Measurements from ENCODE around the gene AQP6. TPM values are rescaled to one million over a fixed set of nuclear protein-coding genes. Genes with fewer than 3 reads are reported as not detected.

The AQP6 gene
- polyA plus RNA-seq, 1 of the 3 experiments (the other 2 are of a cell fraction) = 0.10 TPM

GRCh38 chr12:49946497-49946896 lies 26.2 kb upstream of the AQP6 start:
- no peak overlapping the region for H3K9ac ChIP-seq
- TF ChIP-seq FOXJ3 (CRISPR knock-in tag; IDR thresholded peaks at IDR 0.05) (no peak), USF1 (IDR thresholded peaks at IDR 0.05; ENCODE audit: borderline replicate concordance, low read depth) (no peak), YY1 (IDR thresholded peaks at IDR 0.05; ENCODE audit: low read depth) (no peak), PBX3 (IDR thresholded peaks at IDR 0.05) (no peak), MXI1 (IDR thresholded peaks at IDR 0.05; ENCODE audit: low read depth, low read length) (no peak), CHD2 (IDR thresholded peaks at IDR 0.05; ENCODE audit: low read length, partially characterized antibody) (no peak), TCF12 (IDR thresholded peaks at IDR 0.05) (no peak), GABPA (IDR thresholded peaks at IDR 0.05; ENCODE audit: low read depth) (no peak)
- DNase-seq = no peak

GRCh38 chr12:49947593-49948226 lies 25.0 kb upstream of the AQP6 start:
- no peaks in the 10 kb centered on the region for H3K9me3 ChIP-seq
- ChIA-PET CTCF (interaction anchor here (1.5 to 6.1 kb wide), 6 partner anchors 12 to 124 kb away, joined by 3 to 101 read pairs (median 44); partner anchors contain the start of gene AQP5), POLR2A (no interaction called here)
- H3K79me2 ChIP-seq (ENCODE audit: insufficient read depth) = no peaks in the 10 kb centered on the region
- H3K36me3 ChIP-seq (replicated peaks in 1 of 2; ENCODE audit: control insufficient read depth in 1 of 2, insufficient read depth in 2 of 2, low read length in 1 of 2) = no peaks in the 10 kb centered on the region
- no peak overlapping the region for H3K4me2 ChIP-seq
- no peak overlapping the region for H2AFZ ChIP-seq (ENCODE audit: low read depth)
- WGBS (ENCODE audit: low lambda C conversion rate) = 78% methylated on average over 5 of the region's 7 CpGs
- no peak overlapping the region for H3K27ac ChIP-seq (ENCODE audit: low read depth in 2 of 2, low read length in 1 of 2)
- no peak overlapping the region for H3K9ac ChIP-seq
- TF ChIP-seq RXRA (IDR thresholded peaks at IDR 0.05; ENCODE audit: borderline replicate concordance, low read depth) = no peak
- TF ChIP-seq YY1 (IDR thresholded peaks at IDR 0.05; ENCODE audit: low read depth) = no peak
- TF ChIP-seq JUND (IDR thresholded peaks at IDR 0.05) = no peak
- no peak for TF ChIP-seq USF1 (IDR thresholded peaks at IDR 0.05; ENCODE audit: borderline replicate concordance, low read depth)
- no peak for TF ChIP-seq GABPA (IDR thresholded peaks at IDR 0.05; ENCODE audit: low read depth)
- H3K4me1 ChIP-seq (ENCODE audit: control insufficient read depth in 1 of 2, insufficient read depth in 2 of 2, low read depth in 1 of 2, low read length in 1 of 2) = peaks cover 0 to 20% of the 10 kb centered on the region in 2 experiments; a peak in 1 of 4 replicates
- H4K20me1 ChIP-seq (ENCODE audit: insufficient read depth) = no peaks in the 10 kb centered on the region
- H3K9me2 ChIP-seq = no peaks in the 10 kb centered on the region
- no peak overlapping the region for H3K4me3 ChIP-seq (ENCODE audit: low read depth in 2 of 2, low read length in 1 of 2)
- no peaks in the 10 kb centered on the region for H3F3A ChIP-seq (replicated peaks; ENCODE audit: insufficient read depth)
- DNase-seq = no peak
- no peaks in the 10 kb centered on the region for H3K27me3 ChIP-seq (ENCODE audit: insufficient read depth)

More at GRCh38 chr12:49946497-49946896, 26.2 kb upstream of the AQP6 start:
- POLR2A ChIA-PET = interaction anchor here (1.2 to 1.8 kb wide), 2 partner anchors 78 to 79 kb away, joined by 3 to 5 read pairs; no protein-coding TSS in a partner anchor
- Histone ChIP-seq H3K36me3 (replicated peaks in 1 of 2; ENCODE audit: control insufficient read depth in 1 of 2, insufficient read depth in 2 of 2, low read length in 1 of 2) (no peaks in the 10 kb centered on the region), H2AFZ (ENCODE audit: low read depth) (no peak overlapping the region), H3K27ac (ENCODE audit: low read depth in 2 of 2, low read length in 1 of 2) (no peak overlapping the region), H3K4me3 (ENCODE audit: low read depth in 2 of 2, low read length in 1 of 2) (no peak overlapping the region), H3K4me2 (no peak overlapping the region), H3F3A (replicated peaks; ENCODE audit: insufficient read depth) (no peaks in the 10 kb centered on the region), H3K27me3 (ENCODE audit: insufficient read depth) (no peaks in the 10 kb centered on the region), H3K9me2 (no peaks in the 10 kb centered on the region), H3K4me1 (ENCODE audit: control insufficient read depth in 1 of 2, insufficient read depth in 2 of 2, low read depth in 1 of 2, low read length in 1 of 2) (peaks cover 0 to 20% of the 10 kb centered on the region in 2 experiments; a peak in 1 of 4 replicates), H4K20me1 (ENCODE audit: insufficient read depth) (no peaks in the 10 kb centered on the region), H3K9me3 (no peaks in the 10 kb centered on the region), H3K79me2 (ENCODE audit: insufficient read depth) (no peaks in the 10 kb centered on the region)
- 87% methylated on average over 3 of the region's 3 CpGs for WGBS (ENCODE audit: low lambda C conversion rate)
- CTCF ChIA-PET = interaction anchor here (0.8 to 6.1 kb wide), 27 partner anchors 9 to 165 kb away, joined by 3 to 101 read pairs (median 12); partner anchors contain the start of genes AQP5, BCDIN3D, COX14 and FAIM2

Measured in SK-N-SH (cell line).